Sigmoid colon (tissue), 7 donors: ENCODE results near the gene PRDM5. TPM values are rescaled to one million over a fixed set of nuclear protein-coding genes. Genes with fewer than 3 reads are reported as not detected.

Experiments
- DNase-seq: peaks from one replicate; pipeline ENCODE4 v3.0.0-alpha.2; 2019
- H3K27ac ChIP-seq, 4 donors: fragments of 200-600 bp; sonication (generic); one replicate each; pipeline ENCODE4 v1.5.1; 2016 to 2019; ENCODE audit warnings: mild to moderate bottlenecking in 1 of 4
- H3K27me3 ChIP-seq, 3 donors: fragments of 200-600 bp; sonication (generic); one replicate each; pipeline ENCODE4 v1.5.1; 2019; ENCODE audit warnings: mild to moderate bottlenecking in 1 of 3
- H3K36me3 ChIP-seq, 4 donors: fragments of 200-600 bp; sonication (generic); one replicate each; pipeline ENCODE4 v1.5.1; 2016 to 2019
- H3K4me1 ChIP-seq, 4 donors: fragments of 200-600 bp; sonication (generic); one replicate each; pipeline ENCODE4 v1.5.1; 2017 to 2019
- H3K4me3 ChIP-seq, 4 donors: fragments of 200-600 bp; sonication (generic); one replicate each; pipeline ENCODE4 v1.5.1; 2017 to 2019; ENCODE audit warnings: mild to moderate bottlenecking in 2 of 4, moderate library complexity in 1 of 4
- H3K9me3 ChIP-seq, 4 donors: fragments of 200-600 bp in 3 of 4; sonication (generic) in 3 of 4; one replicate each; pipeline versions ENCODE4 v1.5.1 to v1.6.1; 2013 to 2019
- CTCF ChIP-seq, 4 experiments: fragments of 450-650 bp in 3 of 4; fragments of 200-600 bp in 1 of 4; IDR thresholded peaks; one replicate each; pipeline ENCODE4 v1.5.1; 2016 to 2019; ENCODE audit warnings: antibody characterized with exemption in 4 of 4, mild to moderate bottlenecking in 3 of 4, moderate library complexity in 2 of 4
- EP300 ChIP-seq, 4 donors: sonication (generic); formaldehyde crosslinking; IDR thresholded peaks; one replicate each; pipeline ENCODE4 v1.6.1; 2017; ENCODE audit warnings: antibody characterized with exemption in 4 of 4
- POLR2A ChIP-seq, 2 donors: fragments of 450-650 bp; IDR thresholded peaks; one replicate each; pipeline ENCODE4 v1.6.1; 2016; ENCODE audit warnings: antibody characterized with exemption in 2 of 2, mild to moderate bottlenecking in 2 of 2, moderate library complexity in 2 of 2
- POLR2AphosphoS5 ChIP-seq, 4 donors: sonication (generic); formaldehyde crosslinking; IDR thresholded peaks; one replicate each; pipeline ENCODE4 v1.6.1; 2017; ENCODE audit warnings: antibody characterized with exemption in 4 of 4
- WGBS, 2 donors: extraction: QIAGEN DNeasy Blood & Tissue Kit; methylation state at CpG; one replicate each; pipeline ENCODE4 v1.1.7; 2013; 5-methylcytosine and 5-hydroxymethylcytosine counted together
- intact Hi-C: fragments of 100-400 bp; cut with DNase I; formaldehyde crosslinking; loops from one replicate; pipeline ENCODE4 v1.15.1; 2023
- polyA plus RNA-seq, 3 donors: library from polyadenylated mRNA; stranded (reverse); fragments of 200-250 nt; gene quantifications; one replicate each; pipeline ENCODE4 v1.2.3, GENCODE V29; 2013
- total RNA-seq, 4 donors: library from RNA; depleted of rRNA; stranded (reverse); fragments of >200 nt; gene quantifications; one replicate each; pipeline ENCODE4 v1.1.0, GENCODE V29; 2016
- donor health status: healthy with polysubstance abuse.
- donor health status: Bipolar disorder and iron deficiency.
- donor health status: healthy.

The PRDM5 gene
- total and polyA plus RNA-seq, 7 donors: 1.8 to 25.0 (median 15.0) TPM

- H3K4me1 ChIP-seq: no peaks in the 10 kb centered on the region
- TF ChIP-seq POLR2A (IDR thresholded peaks at IDR 0.05) (no peak), POLR2AphosphoS5 (IDR thresholded peaks at IDR 0.05) (no peak), CTCF (IDR thresholded peaks at IDR 0.05) (no peak), EP300 (IDR thresholded peaks at IDR 0.05) (no peak)
- no peak overlapping the region for H3K4me3 ChIP-seq
- 93 to 94% methylated on average over 2 of the region's 2 CpGs for WGBS, 2 donors
- no peaks in the 10 kb centered on the region for H3K27me3 ChIP-seq
- H3K9me3 ChIP-seq: peaks cover 0 to 3% (median 0%) of the 10 kb centered on the region in 4 donors
- H3K27ac ChIP-seq: no peak overlapping the region
- peaks cover 0 to 4% (median 0%) of the 10 kb centered on the region in 4 donors for H3K36me3 ChIP-seq
- DNase-seq: no peak
- intact Hi-C loops: no loop called here
Observed at GRCh38 chr4:120814886-120815285, 107.6 kb downstream of the PRDM5 start.

GRCh38 chr4:120812216-120812615 is 110.3 kb downstream of the PRDM5 start:
- H3K4me1 ChIP-seq: no peaks in the 10 kb centered on the region
- WGBS, 2 donors: 90 to 94% methylated on average over 2 of the region's 2 CpGs
- no peaks in the 10 kb centered on the region for H3K27me3 ChIP-seq
- H3K4me3 ChIP-seq: no peak overlapping the region
- peaks cover 0 to 3% (median 0%) of the 10 kb centered on the region in 4 donors for H3K9me3 ChIP-seq
- TF ChIP-seq CTCF (IDR thresholded peaks at IDR 0.05) (no peak), EP300 (IDR thresholded peaks at IDR 0.05) (no peak), POLR2A (IDR thresholded peaks at IDR 0.05) (no peak), POLR2AphosphoS5 (IDR thresholded peaks at IDR 0.05) (no peak)
- intact Hi-C loops: no loop called here
- no peak overlapping the region for H3K27ac ChIP-seq
- DNase-seq: no peak
- peaks cover 0 to 11% (median 5%) of the 10 kb centered on the region in 4 donors for H3K36me3 ChIP-seq

GRCh38 chr4:120809518-120809917 is 113.0 kb downstream of the PRDM5 start:
- peaks cover 0 to 4% (median 1%) of the 10 kb centered on the region in 4 donors for H3K9me3 ChIP-seq
- intact Hi-C loops: no loop called here
- TF ChIP-seq POLR2A (IDR thresholded peaks at IDR 0.05) (no peak), CTCF (IDR thresholded peaks at IDR 0.05) (peak in 1 of 4 experiments; percentile 6)
- H3K36me3 ChIP-seq: peaks cover 0 to 12% (median 5%) of the 10 kb centered on the region in 4 donors
- DNase-seq: no peak
- 93% methylated on average over 1 of the region's 1 CpG for WGBS, 2 donors
- H3K4me3 ChIP-seq: no peak overlapping the region
- H3K27ac ChIP-seq: no peak overlapping the region
- H3K4me1 ChIP-seq: no peaks in the 10 kb centered on the region
- H3K27me3 ChIP-seq: no peaks in the 10 kb centered on the region

GRCh38 chr4:120808475-120809141 is 113.9 kb downstream of the PRDM5 start:
- Histone ChIP-seq H3K4me1 (no peaks in the 10 kb centered on the region), H3K36me3 (peaks cover 0 to 12% (median 5%) of the 10 kb centered on the region in 4 donors), H3K27ac (no peak overlapping the region), H3K9me3 (peaks cover 0 to 6% (median 1%) of the 10 kb centered on the region in 4 donors), H3K27me3 (no peaks in the 10 kb centered on the region), H3K4me3 (no peak overlapping the region)
- intact Hi-C loops: no loop called here
- TF ChIP-seq CTCF (IDR thresholded peaks at IDR 0.05) (no peak), POLR2A (IDR thresholded peaks at IDR 0.05) (no peak), POLR2AphosphoS5 (IDR thresholded peaks at IDR 0.05) (no peak), EP300 (IDR thresholded peaks at IDR 0.05) (no peak)
- 96 to 97% methylated on average over 24 of the region's 24 CpGs for WGBS, 2 donors
- DNase-seq: no peak
